CD4-positive, alpha-beta T cell treated with Interleukin-12 subunit alpha and Interleukin-12 subunit beta, for 1 hour (primary cell): ENCODE data around the gene MRPS34.
A peak's percentile ranks its signal among the peaks of the same experiment; 100 is the strongest.

Source experiments
- DNase-seq: peaks from one replicate; pipeline ENCODE4 v3.0.0-alpha.2; 2020

MRPS34 gene

DNA sequence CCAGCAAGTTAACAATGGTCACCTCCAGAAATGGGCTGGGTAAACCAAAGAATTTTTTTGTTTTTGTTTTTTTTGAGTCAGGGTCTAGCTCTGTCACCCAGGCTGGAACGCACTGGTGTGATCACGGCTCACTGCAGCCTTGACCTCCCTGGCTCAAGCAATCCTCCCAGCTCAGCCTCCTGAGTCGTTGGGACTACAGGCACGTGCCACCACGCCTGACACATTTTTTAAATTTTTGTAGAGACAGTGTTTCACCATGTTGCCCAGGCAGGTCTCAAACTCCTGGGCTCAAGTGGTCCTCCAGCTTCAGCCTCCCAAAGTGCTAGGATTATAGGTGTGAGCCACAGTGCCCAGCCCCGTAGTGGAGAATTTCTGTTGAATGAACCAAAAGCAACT is 7.7 kb upstream of the MRPS34 start:
- no peak for DNase-seq

DNA sequence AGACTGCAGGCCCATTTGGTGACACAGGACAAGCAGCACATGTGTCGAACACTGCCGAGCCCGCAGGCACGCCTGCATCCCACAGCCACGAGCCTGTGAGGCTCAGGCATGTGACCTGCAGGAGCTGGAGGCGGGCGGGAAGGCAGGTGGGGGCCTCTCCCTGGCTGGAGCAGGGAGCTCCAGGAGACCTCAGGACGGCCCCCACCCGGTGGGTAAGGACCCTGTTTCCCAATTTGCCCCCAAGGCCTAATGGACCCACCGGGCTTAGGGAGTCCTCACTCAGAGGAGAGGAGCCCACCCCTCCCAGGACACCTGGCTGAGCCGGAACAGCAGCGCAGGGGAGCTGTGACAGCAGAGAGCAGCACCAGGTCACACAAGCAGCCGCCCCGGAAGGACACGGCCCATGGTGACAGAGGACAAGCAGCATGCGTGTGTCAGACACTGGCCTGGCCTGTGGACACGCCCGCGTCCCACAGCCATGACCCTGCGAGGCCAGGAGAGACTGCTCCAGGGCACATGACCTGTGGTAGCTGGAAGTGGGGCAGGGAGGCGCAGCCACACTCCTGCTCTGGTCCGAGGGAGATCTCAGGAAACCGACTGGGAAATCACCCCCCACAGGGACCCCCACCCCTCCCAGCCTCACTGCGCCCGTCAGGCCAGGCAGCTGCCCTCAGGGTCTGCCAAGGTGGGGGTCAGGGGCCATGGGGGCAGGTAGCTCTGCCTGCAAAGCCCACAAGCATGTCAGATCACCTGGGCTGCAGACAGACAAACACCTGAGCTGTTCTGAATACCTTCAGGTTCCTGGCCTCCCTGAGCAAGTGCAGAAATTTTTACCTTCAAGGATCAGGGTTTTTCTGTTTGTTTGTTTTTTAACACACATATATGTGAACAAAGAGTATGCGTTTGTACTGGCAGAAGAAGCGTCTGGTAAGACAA is 7.1 kb upstream of the MRPS34 start:
- no peak for DNase-seq

DNA sequence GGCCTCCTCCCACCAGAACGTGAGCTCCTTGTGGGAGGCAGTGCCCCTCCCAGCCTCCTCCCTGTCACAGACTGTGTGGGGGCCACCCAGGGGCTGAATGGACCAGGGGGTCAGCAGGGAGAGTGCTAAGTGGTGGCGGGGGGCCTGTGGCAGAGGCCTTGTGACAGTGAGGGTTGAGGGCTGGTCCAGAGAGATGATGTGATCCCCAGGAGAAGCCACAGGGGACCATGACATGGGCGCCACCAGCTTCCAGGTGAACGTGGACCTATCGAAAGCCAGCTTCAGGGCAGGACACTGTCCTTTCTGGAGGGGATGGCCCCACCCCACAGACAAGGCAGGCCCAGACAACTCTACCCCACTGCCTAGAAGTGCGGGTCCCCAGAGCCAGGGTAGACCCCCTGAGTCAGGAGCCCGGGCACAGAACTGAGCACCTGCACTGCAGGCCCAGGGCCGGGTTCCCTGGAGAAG is 6.3 kb upstream of the MRPS34 start:
- no peak for DNase-seq

DNA sequence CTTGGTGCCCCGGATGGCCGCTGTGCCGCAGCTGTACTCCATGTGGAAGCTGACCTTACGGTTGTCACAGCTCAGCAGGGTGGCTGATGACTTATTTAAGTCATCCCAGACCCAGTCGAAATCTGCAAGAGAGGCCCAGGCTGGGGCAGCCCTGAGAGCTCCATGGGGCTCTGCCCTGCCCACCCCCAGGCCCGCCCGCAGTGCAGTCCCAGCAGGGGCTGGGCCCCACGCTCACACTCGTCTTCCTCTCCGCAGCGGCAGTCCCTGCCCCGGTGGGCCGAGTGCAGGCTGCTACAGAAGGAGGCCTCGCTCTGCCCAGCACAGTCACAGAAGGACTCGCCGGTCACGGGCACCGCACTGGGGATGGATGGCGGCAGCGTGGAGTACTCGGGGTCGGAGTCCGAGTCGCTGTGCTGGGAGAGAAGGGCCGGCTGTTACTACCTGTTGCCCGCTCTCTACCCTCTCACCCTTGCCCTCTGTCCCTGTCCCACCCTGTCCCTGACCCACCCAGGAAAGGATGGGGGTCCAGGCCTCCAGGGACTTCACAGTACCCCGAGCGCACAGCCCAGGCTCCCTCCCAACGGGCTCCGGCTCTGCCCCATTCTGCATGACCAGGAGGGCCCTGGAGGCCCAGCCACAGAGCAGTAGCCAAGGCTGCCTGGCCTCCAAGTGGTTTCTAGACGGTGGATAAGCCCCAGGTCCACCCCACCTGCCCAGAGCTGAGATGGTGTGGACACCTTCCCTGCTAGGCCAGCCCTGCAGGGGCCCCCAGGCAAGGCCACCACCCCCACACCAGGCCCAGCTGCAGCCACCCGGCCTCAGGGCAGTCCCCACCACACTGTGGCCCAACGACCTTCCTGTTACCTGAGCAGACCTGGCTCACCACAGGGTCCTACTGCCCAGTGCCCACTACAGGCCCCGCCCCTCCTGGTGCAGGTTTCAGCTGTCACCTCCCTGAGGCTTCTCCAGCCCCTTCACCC is 5.6 kb upstream of the MRPS34 start:
- DNase-seq = no peak

DNA sequence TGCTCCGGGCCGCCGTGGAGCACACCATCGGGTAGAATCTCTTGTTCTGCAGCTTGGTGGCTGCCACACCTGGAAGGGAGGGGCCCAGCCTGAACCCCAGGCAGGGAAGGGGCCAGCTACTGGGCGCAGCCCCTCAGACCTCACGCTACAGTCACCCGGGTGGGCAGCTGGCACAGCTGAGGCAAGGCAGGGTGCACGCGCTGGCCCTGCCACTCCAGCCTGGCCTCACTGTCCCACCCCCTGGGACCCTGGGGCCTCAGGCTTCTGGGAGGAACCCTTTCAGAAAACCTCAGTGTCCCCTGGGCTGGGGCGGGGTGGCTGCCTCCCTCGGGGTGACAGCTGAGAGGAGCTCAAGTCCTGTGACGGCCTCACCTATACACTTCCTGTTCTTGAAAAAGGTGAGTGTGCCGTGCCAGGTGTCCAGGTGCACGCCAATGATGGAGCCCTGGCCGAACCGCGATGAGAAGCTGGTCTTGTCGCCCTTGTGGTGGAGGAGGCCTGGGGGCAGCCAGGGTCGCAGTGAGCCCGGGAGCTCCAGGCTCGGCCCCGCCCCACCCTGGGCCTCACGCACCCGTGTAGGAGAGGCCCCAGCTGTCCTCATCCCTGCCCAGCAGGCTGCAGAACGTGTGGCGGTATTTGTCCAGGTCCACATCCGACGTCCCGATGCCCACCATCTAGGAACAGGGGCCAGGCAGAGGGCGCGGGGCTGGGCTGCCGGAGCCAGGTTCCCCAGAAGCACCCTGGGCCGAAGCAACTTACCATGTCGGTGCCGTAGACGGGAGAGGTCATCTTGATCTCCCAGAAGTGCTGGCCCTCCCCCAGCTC is 4.7 kb upstream of the MRPS34 start:
- no peak for DNase-seq

DNA sequence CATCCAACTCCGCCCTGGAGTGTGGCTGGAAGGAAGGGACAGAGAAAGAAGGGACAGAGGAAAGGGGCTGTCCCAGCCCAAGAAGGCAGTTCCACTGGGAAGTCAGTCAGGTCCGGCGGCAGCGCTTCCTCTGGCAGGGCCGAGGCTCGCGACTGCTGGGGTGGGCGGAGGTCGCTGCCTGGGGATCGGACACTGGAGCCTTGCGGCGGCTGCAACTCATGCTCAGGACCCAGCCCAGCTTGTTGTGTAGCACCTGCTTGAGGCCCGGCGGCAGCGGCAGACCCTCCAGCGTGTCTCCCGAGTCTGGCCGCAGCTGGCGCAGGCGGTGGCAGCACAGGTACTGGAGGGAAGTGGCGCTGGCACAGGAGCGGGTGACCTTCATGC is 4.0 kb upstream of the MRPS34 start:
- DNase-seq = no peak

DNA sequence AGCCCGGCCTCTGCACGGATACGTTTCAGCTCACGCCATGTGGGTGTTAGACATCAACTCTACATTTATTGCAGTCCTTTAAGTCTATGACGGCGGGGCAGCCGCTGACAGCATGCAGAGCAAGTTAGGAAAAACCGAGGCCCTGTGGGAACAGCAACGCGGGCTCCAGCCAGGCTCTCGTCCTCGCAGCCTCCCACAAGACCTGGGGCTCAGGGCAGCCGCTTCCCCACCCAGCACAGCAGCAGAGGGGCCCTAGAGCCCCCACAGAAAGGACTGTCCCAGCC is 3.7 kb upstream of the MRPS34 start:
- no peak for DNase-seq

DNA sequence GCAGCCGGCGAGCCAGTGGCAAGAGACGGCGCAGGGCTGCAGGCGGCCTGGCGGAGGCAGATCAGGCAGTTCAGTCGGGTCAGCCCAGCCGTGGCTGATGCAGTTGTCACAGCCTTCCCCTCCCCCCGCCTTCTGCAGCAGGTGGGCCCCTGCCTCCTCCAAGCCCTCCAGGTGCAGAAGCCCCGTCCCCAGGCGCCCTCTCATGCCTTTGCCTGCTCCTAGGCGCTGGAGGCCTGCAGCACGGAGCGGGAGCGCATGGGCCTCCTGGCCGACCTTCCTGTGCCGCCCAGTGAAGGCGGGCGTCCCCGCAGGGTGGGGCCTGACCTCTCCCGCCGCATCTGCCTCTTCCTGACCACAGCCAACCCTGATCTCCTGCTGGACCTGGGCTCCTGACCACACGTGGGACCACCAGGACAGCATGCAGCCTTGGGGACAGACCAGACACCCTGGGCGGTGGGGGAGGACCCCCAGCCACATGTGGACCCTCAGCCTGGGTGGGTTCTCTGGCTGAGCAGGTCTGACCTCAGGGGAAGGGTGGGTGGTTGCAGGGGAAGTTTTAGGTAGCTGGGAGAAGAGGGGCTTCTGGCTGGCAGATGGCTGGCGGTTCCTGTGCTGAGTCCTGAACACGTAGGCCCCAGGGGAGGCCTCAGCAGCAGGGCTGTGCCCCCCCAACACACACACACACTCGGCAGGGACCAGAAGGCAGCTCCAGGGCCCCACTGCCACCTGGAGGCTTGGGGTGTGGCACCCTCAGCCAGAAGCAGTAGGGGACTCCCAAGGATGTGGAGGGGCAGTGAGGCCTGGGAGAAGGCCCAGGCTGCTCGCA is 3.1 kb upstream of the MRPS34 start:
- DNase-seq = no peak

DNA sequence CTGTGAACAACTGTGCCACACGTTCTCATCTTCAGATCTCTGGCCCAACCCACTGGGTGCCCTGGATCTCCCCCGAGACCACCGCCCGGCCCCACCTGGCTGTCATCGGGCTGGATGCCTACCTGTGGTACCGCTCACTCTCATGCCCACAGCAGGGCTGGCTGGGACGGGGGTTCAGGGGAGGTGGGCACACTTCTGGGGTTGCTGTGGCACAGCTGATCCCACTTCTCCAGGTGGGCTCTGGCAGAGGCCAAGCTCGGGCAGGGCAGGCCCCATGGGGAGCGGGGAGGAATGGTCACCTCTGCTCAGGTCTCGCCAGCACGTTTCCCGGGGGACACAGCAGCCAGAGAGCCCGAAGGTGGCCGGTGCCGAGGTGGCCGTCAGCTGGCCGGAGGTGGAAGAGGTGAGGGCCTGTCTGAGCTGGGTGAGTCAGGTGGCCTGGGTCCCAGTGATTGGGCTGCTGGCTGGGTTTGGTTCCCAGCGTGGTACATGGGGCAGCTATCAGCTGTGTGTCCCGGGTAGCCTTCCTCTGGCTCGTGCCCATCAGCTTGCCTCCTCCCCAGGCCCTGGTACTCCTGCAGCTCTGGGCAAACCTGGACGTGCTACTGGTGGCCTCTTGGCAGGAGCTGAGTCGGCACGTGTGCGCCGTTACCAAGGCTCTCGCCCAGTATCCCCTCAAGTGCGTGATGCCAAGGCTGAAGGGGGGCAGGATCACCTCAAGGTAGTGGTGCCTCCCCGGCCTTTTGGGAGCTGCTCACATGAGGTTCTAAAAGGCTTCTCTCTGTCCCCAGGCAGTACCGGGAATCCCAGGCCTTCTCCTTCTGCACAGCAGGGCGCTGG is 2.3 kb upstream of the MRPS34 start:
- DNase-seq = no peak

DNA sequence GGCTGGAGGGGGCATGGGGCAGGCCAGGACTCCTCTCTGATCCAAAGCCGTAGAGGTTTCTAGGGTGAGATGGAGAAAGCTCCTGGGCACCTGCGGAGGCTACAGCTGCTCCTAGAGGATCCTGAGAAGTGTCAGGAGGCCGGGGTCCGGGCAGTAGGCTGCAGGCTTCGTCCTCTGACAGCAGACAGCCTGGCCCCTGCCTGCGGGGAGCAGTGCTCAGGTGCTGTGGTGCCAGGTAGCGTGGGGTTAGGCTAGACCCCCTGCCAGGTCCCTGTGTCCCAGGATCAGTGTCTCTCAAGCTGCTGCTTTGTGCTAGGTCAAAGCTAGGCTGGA is 1.5 kb upstream of the MRPS34 start:
- no peak for DNase-seq

DNA sequence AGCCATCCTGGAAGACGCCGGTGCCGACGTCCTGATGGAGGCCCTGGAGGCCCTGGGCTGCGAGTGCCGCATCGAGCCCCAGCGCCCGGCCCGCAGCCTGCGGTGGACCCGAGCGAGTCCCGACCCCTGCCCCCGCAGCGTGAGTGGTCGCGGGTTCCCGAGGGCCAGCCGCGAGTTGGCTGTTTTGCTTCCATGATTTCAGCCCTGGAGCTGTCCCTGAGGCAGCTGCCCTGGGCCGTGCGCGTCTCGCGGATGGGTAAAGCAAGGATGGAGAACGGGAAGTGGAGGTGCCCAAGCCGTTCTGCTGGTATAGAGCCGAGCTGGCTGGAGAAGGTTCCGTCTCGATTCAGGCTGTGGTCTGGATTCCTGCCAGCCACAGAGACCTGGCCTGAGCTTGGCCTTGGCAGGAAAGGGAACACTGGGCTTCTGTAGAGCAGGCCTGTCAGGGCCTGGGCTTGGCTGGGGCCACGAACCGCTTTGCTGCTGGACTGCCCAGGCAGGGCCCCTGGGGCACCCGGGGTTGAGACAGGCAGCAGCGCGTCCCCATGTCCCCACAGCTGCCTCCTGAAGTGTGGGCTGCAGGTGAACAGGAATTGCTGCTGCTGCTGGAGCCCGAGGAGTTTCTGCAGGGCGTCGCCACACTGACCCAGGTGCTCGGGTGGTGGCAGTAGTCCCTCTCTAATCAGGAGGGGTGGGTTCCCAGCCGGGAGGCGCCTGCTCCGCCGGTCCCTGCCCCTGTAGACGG is 941 bp upstream of the MRPS34 start:
- DNase-seq = peak; percentile 18

DNA sequence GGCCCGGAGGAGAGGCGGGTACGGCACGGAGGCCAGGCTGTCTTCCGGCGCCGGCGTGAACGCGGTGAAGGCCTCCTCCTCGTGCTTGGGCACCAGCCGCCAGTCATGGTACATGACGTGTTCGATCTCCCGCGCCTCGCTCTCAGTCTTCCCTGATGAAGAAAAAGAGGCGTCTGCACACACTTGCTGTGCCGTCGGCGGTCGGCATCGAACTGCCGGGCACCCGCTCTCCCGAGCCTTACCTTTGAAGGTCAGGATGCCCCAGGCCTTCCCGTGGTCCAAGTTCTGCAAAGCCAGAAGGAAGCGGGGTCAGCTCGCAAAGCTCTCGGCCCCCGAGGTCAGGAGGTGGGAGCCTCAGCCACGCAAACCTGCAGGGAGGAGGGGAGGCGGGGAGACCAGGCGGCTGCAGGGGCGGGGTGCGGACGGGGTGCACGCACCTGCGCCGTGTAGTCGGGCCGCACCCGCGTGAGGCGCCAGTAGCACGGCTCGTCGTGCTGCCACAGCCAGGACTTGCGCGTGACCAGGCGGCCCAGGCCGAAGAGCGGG is 499 bp downstream of the MRPS34 start, which contains the start of gene EME2:
EME2 (plus strand) TSS at position 449 of the 546 bp plus-strand sequence. CDS start 418 bp downstream, outside the sequence.
- DNase-seq = peak; percentile 34

DNA sequence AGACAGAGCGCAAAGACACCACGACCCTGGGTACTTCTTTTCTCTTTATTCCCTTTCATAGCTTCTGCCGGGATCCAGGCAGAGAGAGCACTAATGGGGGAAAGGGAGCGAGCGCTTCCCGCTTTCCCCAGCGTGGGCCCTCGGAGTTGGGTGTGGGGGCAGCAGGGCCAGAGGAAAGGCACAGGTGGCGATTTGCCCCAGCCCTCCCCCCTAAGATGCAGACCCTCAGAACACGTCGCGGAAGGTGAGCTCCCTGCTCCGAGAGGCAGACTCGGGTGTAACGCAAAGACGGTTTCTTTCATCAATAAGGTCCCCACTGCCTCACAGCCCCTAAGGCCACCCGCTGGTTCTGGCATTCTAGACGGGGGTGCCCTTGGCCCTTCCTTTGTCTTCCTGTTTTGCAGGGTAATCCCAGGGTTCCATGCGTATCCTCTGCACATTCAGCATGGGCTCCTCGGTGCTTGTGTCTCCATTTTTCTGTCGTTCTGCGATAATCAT is 1.0 kb downstream of the MRPS34 start:
- no peak for DNase-seq

DNA sequence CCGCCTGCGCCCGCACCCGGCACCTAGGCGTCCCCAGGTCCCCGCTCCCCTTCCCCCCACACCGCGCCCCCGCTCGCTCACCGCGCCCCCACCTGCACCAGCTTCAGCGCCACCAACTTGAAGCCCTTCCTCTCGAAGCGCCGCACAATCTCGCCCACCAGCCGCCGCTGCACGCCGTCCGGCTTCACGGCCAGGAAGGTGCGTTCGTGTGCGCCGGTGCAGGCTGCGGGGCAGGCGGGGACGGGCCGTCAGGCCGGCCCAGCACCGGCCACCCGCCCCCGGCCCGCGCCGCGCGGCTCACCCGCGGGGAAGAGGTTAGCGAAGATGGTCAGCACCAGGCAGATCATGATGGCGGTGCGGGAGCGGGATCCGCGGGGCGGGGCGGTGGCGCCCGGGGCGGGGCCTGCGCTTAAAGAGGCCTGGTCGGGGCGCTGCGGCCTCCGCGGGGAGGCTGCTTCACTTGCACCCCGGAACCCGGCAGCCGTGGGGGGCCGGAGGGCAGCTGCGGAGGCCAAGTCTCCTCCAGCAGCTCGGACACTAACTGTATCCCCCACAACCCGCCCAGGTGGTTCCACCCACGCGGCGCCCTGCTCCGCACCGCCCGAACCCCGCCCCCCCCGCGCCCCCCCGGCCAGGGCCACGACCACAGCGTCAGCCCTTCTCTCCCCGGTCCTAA is 1.6 kb downstream of the MRPS34 start, which contains the start of gene NME3:
NME3 (minus strand) TSS at position 356 of the 676 bp plus-strand sequence; CDS start at position 347, 9 bp downstream.
- DNase-seq = peak; percentile 77

DNA sequence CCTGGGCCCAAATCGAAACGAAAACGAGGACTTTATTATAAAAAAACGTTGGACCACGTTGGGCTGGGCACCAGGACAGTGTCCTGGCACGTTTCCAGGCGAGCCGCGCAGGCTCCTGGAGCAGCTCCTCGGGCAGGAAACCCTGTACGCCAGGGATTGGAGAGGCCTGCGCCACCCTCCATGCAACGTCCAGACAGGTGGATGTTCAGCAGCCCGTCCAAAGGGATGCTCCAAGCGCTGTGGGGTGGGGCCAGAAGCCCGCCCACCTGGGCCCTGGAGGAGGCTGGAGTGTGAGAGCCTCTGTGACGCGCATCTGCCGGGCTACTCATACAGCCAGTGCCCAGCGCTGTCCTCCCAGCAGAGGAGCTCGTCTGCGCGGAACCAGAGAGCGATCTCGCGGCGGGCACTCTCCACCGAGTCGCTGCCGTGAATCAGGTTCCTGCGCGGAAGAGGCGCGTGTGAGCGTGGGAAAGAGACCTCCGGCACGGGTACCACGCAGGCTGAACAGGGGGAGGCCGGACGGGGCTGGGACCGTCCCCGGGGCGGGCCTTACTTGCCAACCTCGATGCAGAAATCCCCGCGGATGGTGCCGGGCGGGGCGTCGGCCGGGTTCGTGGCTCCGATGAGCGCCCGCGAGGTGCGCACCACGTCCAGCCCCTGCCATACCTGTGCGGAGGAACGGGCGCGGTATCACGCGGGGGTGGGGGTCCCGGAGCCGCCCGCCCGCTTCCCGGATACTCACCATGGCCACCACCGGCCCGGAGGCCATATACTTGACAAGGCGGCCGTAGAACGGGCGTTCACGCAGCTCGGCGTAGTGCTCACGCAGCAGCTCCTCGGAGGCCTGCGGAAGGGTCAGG is 2.4 kb downstream of the MRPS34 start:
- DNase-seq = peak; percentile 64

DNA sequence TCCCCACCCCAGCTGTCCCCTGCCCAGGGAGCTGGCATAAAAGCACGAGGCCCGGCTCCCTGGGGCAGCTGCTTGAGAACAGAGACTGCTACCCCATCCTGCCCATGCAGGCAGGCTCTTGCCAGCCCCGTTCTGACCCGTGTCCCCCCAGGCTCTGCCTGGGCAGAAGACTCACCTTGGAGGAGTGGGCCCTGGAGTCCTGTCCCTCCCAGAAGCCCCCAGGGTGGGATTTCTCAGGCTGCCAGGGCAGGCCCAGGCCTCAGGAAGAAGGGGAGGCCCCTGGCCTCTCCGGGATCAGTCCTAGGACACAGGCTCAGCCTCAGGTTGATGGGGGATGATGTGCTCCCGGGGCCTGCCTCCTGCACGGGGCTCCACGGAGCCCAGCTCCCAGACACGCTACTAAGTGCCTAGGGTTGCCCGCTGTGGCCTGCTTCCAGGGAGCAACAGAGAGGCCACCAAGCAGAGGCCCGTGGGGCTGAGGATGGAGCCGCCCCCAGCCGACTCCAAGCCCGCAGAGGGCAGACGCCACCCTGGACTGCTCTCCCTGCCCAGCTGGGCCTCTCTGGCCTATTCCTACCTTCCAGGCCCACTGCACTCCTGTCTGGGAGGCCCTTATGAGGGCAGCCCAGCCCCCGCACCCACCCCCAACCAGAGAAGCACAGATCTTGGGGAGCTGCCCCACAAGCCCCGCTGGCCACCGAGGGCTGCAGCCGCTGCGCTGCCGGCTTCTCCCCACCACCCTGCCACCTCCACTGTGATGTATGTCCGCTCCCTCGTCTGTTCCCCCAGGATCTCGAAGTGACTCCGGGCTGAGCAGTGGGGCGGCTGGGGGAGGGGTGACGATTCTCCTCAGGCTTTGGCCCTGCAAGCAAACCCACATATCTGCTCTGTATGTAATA is 3.3 kb downstream of the MRPS34 start:
- DNase-seq = no peak
